H9 (cell line): ENCODE measurements around the gene TMEM117. TPM values are rescaled to one million over a fixed set of nuclear protein-coding genes. Genes with fewer than 3 reads are reported as not detected.

Experiments used
- DNase-seq: peaks from one replicate; pipeline ENCODE4 v3.0.0-alpha.2; 2017
- H2AFZ ChIP-seq: one replicate; pipeline ENCODE4 v1.6.1; 2013; ENCODE audit warnings: mild to moderate bottlenecking, low read length, control low read depth, moderate library complexity
- H2AK5ac ChIP-seq: 2 replicates; pipeline ENCODE4 v1.6.1; 2013; ENCODE audit warnings: low read length, control low read depth, mixed read lengths; ENCODE audit not compliant: insufficient read length
- H2BK120ac ChIP-seq: one replicate; pipeline ENCODE4 v1.6.1; 2013; ENCODE audit warnings: low read depth, mild to moderate bottlenecking, low read length, control low read depth, inconsistent platforms; ENCODE audit not compliant: poor library complexity, severe bottlenecking
- H2BK12ac ChIP-seq: 2 replicates; pipeline ENCODE4 v1.6.1; 2013; ENCODE audit warnings: low read length, control low read depth, mixed read lengths, low read depth; ENCODE audit not compliant: insufficient read length
- H2BK15ac ChIP-seq: 2 replicates; pipeline ENCODE4 v1.6.1; 2013; ENCODE audit warnings: low read depth, low read length, control low read depth
- H2BK20ac ChIP-seq: one replicate; pipeline ENCODE4 v1.6.1; 2013; ENCODE audit warnings: low read depth, mild to moderate bottlenecking, low read length, control low read depth, inconsistent platforms; ENCODE audit not compliant: poor library complexity, severe bottlenecking
- H2BK5ac ChIP-seq: 2 replicates; pipeline ENCODE4 v1.6.1; 2013; ENCODE audit warnings: low read length, control low read depth, mixed read lengths; ENCODE audit not compliant: insufficient read length
- H3K14ac ChIP-seq: 2 replicates; pipeline ENCODE4 v1.6.1; 2013; ENCODE audit warnings: low read length, control low read depth; ENCODE audit not compliant: insufficient read depth
- H3K18ac ChIP-seq: 2 replicates; pipeline ENCODE4 v1.6.1; 2013; ENCODE audit warnings: low read depth, mild to moderate bottlenecking, mixed read lengths, low read length, control low read depth; ENCODE audit not compliant: insufficient read length
- H3K23ac ChIP-seq: 2 replicates; pipeline ENCODE4 v1.6.1; 2013; ENCODE audit warnings: low read length, control low read depth, mixed read lengths, low read depth; ENCODE audit not compliant: insufficient read length
- H3K23me2 ChIP-seq: 2 replicates; pipeline ENCODE4 v1.6.1; 2013; ENCODE audit warnings: low read depth, mild to moderate bottlenecking, mixed read lengths, low read length, control low read depth; ENCODE audit not compliant: insufficient read length, poor library complexity, severe bottlenecking
- H3K27ac ChIP-seq: 2 replicates; pipeline ENCODE4 v1.5.1; 2013; ENCODE audit warnings: low read length, control low read depth, mixed read lengths, low read depth; ENCODE audit not compliant: insufficient read length
- H3K27me3 ChIP-seq: 2 replicates; pipeline ENCODE4 v1.6.1; 2013; ENCODE audit warnings: low read length, control low read depth, inconsistent platforms; ENCODE audit not compliant: insufficient read depth
- H3K4ac ChIP-seq: 2 replicates; pipeline ENCODE4 v1.6.1; 2013; ENCODE audit warnings: low read depth, mild to moderate bottlenecking, control low read depth, inconsistent platforms, low read length, moderate library complexity
- H3K4me1 ChIP-seq: 2 replicates; pipeline ENCODE4 v1.6.1; 2013; ENCODE audit warnings: low read length, control low read depth, inconsistent platforms; ENCODE audit not compliant: insufficient read depth
- H3K4me2 ChIP-seq: 2 replicates; pipeline ENCODE4 v1.6.1; 2013; ENCODE audit warnings: low read length, control low read depth, mixed read lengths; ENCODE audit not compliant: insufficient read length, insufficient read depth
- H3K56ac ChIP-seq: 2 replicates; pipeline ENCODE4 v1.6.1; 2013; ENCODE audit warnings: low read depth, mild to moderate bottlenecking, mixed read lengths, low read length, control low read depth; ENCODE audit not compliant: insufficient read length
- H3K79me1 ChIP-seq: 2 replicates; pipeline ENCODE4 v1.6.1; 2013; ENCODE audit warnings: low read depth, mild to moderate bottlenecking, moderate library complexity, low read length, control low read depth, inconsistent platforms; ENCODE audit not compliant: insufficient read depth, poor library complexity, severe bottlenecking
- H3K79me2 ChIP-seq: 2 replicates; pipeline ENCODE4 v1.6.1; 2013; ENCODE audit warnings: low read length, control low read depth, inconsistent platforms; ENCODE audit not compliant: insufficient read depth
- H3K9ac ChIP-seq: 2 replicates; pipeline ENCODE4 v1.6.1; 2013; ENCODE audit warnings: low read length, control low read depth, mixed read lengths; ENCODE audit not compliant: insufficient read length; ENCODE audit errors: extremely low read depth
- H3K9me3 ChIP-seq: one replicate; pipeline ENCODE4 v1.6.1; 2013; ENCODE audit warnings: low read depth, low read length, inconsistent platforms; ENCODE audit not compliant: control insufficient read depth
- H3T11ph ChIP-seq: one replicate; pipeline ENCODE4 v1.6.1; 2013; ENCODE audit warnings: mild to moderate bottlenecking, low read length, control low read depth, inconsistent platforms
- H4K20me1 ChIP-seq: one replicate; pipeline ENCODE4 v1.6.1; 2013; ENCODE audit not compliant: control insufficient read depth, insufficient read length, insufficient read depth
- H4K5ac ChIP-seq: 2 replicates; pipeline ENCODE4 v1.6.1; 2013; ENCODE audit warnings: low read depth, mild to moderate bottlenecking, mixed read lengths, low read length, control low read depth; ENCODE audit not compliant: insufficient read length
- H4K8ac ChIP-seq: replicated peaks from 2 replicates; pipeline ENCODE4 v1.6.1; 2013; ENCODE audit warnings: low read length, control low read depth, mixed read lengths, low read depth; ENCODE audit not compliant: insufficient read length
- H4K91ac ChIP-seq: 2 replicates; pipeline ENCODE4 v1.6.1; 2013; ENCODE audit warnings: low read depth, mild to moderate bottlenecking, moderate library complexity, mixed read lengths, low read length, control low read depth; ENCODE audit not compliant: insufficient read length
- H3K27ac Mint-ChIP-seq, 3 experiments: 2 replicates in 2 of 3; 3 replicates in 1 of 3; pipeline ENCODE4 v1.8.0; 2020 to 2021; ENCODE audit warnings: mixed read lengths in 3 of 3, mild to moderate bottlenecking in 1 of 3, moderate library complexity in 1 of 3
- H3K27me3 Mint-ChIP-seq: 2 replicates; pipeline ENCODE4 v1.8.0; 2021; ENCODE audit warnings: low read depth, mild to moderate bottlenecking, moderate library complexity, mixed read lengths
- H3K36me3 Mint-ChIP-seq, 3 experiments: 2 replicates in 2 of 3; 3 replicates in 1 of 3; pipeline ENCODE4 v1.8.0; 2020 to 2021; ENCODE audit warnings: low read depth in 3 of 3, mixed read lengths in 3 of 3; ENCODE audit not compliant: insufficient read depth in 1 of 3
- H3K4me1 Mint-ChIP-seq, 2 experiments: 2 replicates each; pipeline ENCODE4 v1.8.0; 2020; ENCODE audit warnings: mixed read lengths in 2 of 2
- H3K4me3 Mint-ChIP-seq, 2 experiments: 2 replicates in 1 of 2; 3 replicates in 1 of 2; pipeline ENCODE4 v1.8.0; 2020 to 2021; ENCODE audit warnings: mild to moderate bottlenecking in 2 of 2, mixed read lengths in 2 of 2, moderate library complexity in 1 of 2
- H3K9me3 Mint-ChIP-seq, 2 experiments: 2 replicates in 1 of 2; 3 replicates in 1 of 2; pipeline ENCODE4 v1.8.0; 2020; ENCODE audit warnings: mild to moderate bottlenecking in 2 of 2, mixed read lengths in 2 of 2, moderate library complexity in 1 of 2
- CTCF ChIP-seq: fragments of 200-600 bp; sonication (generic); conservative IDR thresholded peaks from 3 replicates; pipeline ENCODE4 v1.8.0; 2021; ENCODE audit warnings: antibody characterized with exemption, mild to moderate bottlenecking
- WGBS: extraction: QIAGEN DNeasy Blood & Tissue Kit; methylation state at CpG from one replicate; pipeline ENCODE4 v1.1.7; 2013; ENCODE audit warnings: missing lambda C conversion rate, low lambda C conversion rate, mixed read lengths; ENCODE audit not compliant: insufficient read length; ENCODE audit errors: extremely low coverage; 5-methylcytosine and 5-hydroxymethylcytosine counted together
- total RNA-seq: library from RNA; stranded (reverse); gene quantifications from 2 replicates; pipeline ENCODE4 v1.2.1, GENCODE V29; 2021

The TMEM117 gene
- total RNA-seq, 1 experiment from 2014 or later, result 1.7 TPM

- no peaks in the 10 kb centered on the region for H3K9me3 Mint-ChIP-seq
- H3K14ac ChIP-seq, result no peak overlapping the region
- no peak overlapping the region for H2BK120ac ChIP-seq
- no peaks in the 10 kb centered on the region for H3K79me1 ChIP-seq
- no peak overlapping the region for H3K27ac ChIP-seq
- H3K9ac ChIP-seq, result no peak overlapping the region
- H4K91ac ChIP-seq, result no peak overlapping the region
- H3K4me1 Mint-ChIP-seq, result peaks cover 6 to 21% of the 10 kb centered on the region in 2 experiments
- H3K23me2 ChIP-seq, result no peaks in the 10 kb centered on the region
- H3K4me3 Mint-ChIP-seq, result no peak overlapping the region
- H4K5ac ChIP-seq, result no peak overlapping the region
- H3K36me3 Mint-ChIP-seq, result no peaks in the 10 kb centered on the region
- no peak overlapping the region for H3T11ph ChIP-seq
- no peak overlapping the region for H3K23ac ChIP-seq
- TF ChIP-seq CTCF, result no peak
- H3K79me2 ChIP-seq, result no peaks in the 10 kb centered on the region
- no peak overlapping the region for H2BK15ac ChIP-seq
- H4K20me1 ChIP-seq, result no peaks in the 10 kb centered on the region
- no peak overlapping the region for H3K4ac ChIP-seq
- H3K56ac ChIP-seq, result no peak overlapping the region
- no peak overlapping the region for H3K18ac ChIP-seq
- H3K27ac Mint-ChIP-seq, result no peak overlapping the region
- H3K27me3 ChIP-seq, result no peaks in the 10 kb centered on the region
- H2AFZ ChIP-seq, result no peak overlapping the region
- H3K27me3 Mint-ChIP-seq, result no peaks in the 10 kb centered on the region
- no peak overlapping the region for H2BK5ac ChIP-seq
- no peak for DNase-seq
- H2BK12ac ChIP-seq, result no peak overlapping the region
- H3K9me3 ChIP-seq, result no peaks in the 10 kb centered on the region
- peaks cover 3% of the 10 kb centered on the region; the same call in 1 of the 2 replicates for H3K4me1 ChIP-seq
- no peak overlapping the region for H2AK5ac ChIP-seq
- H3K4me2 ChIP-seq, result no peak overlapping the region
- H2BK20ac ChIP-seq, result no peak overlapping the region
- no CpG with 5 or more reads among the region's 1 CpG for WGBS
- H4K8ac ChIP-seq, result no peak overlapping the region
Observed at GRCh38 chr12:43912859-43913258, 77.0 kb downstream of the TMEM117 start.
